GM21360 (cell line): ENCODE results near the gene SUCO.
"Not testable (repeated sequence)": the region's sequence is repeated elsewhere in the genome, so short reads cannot be mapped to it uniquely, and the experiment has no call there.

Experiments
- ATAC-seq: cut with Tn5 transposase; IDR thresholded peaks from one replicate; pipeline ENCODE4 v1.9.1; 2021; ENCODE audit warnings: mild to moderate bottlenecking, moderate library complexity; ENCODE audit not compliant: unreplicated experiment

The SUCO gene

DNA sequence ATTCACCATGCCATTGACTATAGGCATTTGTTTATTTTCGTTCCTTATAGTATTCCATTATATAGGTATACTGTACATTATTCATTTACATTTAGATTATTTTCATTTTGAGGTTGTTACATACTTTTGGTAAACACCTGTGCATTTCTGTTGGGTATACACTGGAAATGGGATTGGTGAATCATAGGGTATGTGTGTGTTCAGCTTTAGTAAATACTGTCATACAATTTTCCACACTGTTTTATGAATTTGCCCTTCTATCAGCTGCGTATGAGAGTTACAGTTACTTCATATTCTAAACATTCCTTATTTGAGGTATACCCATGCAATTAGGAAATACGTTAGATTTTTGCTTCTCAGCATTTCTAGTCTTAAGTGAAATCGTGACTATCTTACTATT lies 70.9 kb downstream of the SUCO start:
- no peak for ATAC-seq

DNA sequence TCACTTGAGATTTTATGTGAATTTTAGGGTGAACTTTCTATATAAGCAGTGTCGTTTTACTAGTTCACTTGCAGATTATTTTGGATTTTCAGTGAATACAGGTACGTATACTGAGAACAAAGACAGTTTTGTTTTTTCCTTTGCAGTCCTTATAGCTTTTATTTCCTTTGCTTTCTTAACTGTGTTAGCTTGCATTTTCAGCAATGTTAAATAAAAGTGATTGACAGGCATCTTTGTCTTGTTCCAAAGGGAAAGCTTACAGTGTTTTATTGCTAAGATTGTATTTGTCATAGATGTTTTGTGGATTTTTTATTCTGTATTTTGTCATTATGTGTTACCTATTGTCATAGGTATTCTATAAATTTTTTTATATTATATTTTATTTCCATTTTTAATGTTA lies 72.7 kb downstream of the SUCO start:
- no peak for ATAC-seq

DNA sequence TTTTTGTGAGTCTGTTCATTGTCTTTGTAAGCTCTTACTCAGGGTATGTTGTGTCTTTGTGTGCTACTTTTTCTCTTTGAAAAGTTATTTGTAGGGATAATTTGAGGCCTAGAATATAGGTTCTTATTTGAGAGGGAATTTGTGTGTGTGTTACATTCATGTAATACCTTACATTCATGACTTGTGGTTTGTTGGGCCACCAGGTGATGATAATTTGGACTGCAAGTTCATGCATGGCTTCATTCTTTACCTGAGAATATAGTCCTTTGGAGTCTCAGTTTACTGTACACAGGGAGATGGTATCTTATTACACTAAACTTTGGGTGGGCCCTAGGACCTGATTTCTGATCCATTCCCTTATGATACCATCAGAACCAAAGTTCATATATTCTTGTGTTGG lies 74.2 kb downstream of the SUCO start:
- ATAC-seq = no peak

DNA sequence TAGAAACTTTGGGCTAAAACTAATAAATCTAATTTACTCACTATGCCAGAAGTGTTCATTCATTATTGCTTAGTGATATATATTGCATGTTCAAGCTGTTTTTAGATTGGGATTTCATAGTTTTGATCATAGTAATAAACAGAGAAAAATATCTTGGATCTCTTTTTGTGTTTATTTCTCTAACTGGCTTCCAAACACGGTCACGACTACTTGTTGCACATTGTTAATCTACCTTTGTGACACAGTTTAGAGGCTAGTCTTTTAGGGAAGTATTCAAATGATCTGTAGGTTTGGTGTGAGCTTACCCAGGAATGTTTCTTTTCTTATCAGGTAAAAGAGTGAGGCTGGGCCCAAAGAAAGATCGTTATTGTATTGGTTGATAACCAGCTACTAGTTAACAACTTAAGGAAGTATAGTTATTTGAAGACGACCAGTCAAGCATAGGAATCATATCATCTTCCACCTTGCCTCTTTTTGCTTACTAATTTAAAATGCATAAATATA lies 75.2 kb downstream of the SUCO start:
- ATAC-seq = no peak

DNA sequence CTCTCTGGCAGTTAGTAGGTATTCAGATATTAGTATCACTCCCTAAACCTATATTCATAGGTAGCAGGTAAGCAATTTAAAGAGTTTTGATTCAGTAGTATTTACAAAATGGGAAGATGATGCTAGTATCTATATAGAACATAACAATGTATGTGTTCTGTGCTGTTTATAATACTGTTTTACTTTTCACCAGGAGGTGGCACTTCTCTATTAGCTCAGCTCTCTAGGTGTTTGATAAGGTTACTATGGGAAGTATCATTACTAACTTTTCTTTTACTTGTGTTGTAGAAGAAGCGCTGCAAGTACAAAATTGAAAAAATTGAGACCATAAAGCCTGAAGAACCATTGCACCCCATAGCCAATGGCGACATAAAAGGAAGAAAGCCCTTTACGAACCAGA lies 76.6 kb downstream of the SUCO start:
- no peak for ATAC-seq

DNA sequence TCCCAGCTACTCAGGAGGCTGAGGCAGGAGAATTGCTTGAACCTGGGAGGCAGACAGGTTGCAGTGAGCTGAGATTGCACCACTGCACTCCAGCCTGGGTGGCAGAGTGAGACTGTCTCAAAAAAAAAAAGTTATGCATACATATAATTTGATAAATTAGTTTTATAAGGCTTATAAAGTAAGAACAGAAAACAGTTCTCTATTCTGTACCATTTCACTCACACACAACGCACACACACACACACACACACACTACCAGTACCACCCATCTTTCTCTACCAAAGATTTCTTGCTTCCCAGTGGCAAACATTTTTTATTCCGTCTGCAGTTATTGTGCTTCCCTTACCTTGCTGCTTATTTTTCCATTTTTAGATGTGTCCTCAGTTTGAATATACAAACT lies 79.5 kb downstream of the SUCO start:
- no peak for ATAC-seq

DNA sequence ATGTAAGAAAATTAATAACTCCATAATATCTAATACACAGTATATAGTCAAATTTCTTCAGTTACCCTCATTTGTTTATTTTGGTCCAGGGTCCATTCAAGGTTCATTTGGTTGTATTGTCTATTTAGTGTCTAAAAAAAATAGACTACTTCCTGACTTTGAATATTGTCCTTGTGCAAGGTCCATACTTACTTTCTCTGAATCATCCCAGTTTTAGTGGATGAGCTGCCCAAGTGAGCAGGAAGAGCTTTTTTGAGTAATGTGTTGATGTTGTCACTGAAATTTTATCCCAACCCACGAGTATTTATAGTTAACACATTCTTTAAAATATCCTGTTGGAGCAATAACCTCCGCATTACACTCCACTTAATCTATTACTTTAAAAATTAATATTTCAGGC lies 80.3 kb downstream of the SUCO start:
- no peak for ATAC-seq

DNA sequence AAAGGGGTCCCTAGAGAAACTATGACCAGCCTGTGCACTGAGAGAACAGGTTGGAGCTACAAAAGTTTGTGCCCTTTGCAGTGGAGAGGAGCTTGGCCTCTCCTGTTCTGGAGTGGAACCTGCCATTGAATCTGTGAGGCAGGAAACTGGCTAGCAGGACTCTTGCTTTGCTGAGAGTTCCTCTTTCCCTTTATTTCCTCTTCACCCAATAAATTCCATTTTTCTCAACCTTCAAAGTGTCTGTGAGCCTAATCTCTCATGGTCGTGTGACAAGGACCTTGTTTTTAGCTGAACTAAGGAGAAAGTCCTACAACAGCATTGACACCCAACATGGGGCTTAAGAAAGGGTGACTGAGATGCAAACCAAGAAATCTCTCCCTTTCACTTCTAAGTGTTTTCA lies 83.2 kb downstream of the SUCO start:
- ATAC-seq = no peak

DNA sequence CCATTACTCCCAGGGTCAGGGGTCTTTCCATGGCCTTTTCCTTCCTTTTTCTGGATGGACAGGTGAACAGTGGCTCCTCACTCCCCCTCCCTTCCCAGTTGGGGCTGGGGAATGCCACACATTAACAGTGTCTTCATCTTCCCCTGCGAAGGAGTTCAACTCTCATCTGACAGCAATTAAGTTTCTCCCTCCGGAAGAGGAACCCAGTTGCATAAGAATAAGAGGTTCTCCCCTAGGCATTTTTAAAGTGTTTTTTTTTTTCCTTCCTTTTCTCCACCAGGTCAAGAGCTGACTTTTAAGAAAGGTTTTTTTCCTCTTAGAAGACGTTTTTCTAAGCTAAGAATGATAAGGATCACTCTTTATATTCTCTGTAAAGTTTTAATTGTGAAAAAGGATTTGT lies 83.7 kb downstream of the SUCO start:
- no peak for ATAC-seq

DNA sequence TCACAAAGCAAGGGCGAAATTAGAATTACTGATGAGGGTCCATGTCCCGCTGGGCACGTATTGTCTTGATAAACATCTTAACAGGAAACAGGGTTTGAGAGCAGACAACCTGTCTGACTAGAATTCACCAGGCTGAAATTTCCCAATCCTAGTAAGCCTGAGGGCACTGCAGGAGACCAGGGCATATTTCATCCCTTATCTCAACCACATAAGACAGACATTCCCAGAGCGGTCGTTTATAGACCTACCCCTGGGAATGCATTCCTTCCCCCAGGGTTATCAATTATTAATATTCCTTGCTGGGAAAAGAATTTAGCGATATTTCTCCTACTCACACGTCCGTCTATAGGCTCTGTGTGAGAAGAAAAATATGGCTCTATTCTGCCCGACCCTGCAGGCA lies 87.7 kb downstream of the SUCO start:
- not testable (repeated sequence) for ATAC-seq

DNA sequence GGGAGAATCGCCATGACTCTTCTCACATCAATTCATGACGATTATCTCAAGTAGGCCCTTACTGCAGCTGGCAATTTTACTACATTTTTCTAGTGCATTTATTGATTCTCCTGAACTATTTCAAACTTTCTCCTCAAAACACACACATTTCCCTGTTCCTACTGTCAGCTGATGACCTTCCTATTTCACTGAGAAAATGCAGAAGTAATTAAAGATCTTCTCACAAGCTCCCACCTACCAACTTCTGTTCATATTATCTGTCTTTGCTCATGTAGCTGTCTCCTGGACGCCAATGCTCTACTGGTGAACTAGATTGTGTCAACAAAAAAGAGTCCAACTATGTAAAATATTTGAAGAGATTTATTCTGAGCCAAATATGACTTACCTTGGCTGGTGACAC lies 89.6 kb downstream of the SUCO start:
- no peak for ATAC-seq

DNA sequence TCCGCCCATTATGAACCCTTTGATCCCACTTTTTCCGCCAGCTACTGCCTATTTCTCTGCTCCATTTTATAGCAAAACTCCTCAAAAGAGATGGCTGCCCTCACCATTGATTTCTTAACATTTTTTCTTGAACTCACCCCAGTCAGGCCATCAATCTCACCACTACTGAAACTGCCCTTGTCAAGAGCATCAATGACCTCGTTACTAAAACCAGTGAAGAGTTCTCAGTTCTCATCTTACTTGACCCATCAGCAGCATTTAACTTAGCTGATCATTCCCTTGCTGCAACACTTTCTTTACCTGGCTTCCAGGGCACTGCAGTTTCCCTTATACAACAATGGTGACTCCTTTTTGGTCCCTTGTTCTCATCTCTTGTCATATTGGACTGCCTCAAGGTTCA lies 90.8 kb downstream of the SUCO start:
- no peak for ATAC-seq

DNA sequence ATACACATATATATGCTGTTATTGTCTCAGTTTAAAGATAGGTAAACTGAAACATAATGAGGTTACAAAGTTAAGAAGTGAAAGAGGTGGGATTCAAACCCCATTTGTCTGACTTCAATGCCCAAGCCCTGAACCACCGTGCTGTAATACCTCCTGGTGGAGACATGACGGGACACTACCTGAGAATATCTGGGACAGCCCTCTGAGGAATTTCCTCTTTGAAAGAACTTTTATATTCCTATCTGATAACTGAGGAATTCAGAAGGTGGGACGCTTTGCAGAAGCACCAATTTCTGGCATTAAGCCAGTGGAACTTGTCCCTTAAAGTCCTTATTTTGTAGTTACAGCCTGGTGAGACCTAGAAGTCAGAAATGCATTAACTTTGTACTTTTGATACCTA lies 93.9 kb downstream of the SUCO start:
- ATAC-seq = no peak

DNA sequence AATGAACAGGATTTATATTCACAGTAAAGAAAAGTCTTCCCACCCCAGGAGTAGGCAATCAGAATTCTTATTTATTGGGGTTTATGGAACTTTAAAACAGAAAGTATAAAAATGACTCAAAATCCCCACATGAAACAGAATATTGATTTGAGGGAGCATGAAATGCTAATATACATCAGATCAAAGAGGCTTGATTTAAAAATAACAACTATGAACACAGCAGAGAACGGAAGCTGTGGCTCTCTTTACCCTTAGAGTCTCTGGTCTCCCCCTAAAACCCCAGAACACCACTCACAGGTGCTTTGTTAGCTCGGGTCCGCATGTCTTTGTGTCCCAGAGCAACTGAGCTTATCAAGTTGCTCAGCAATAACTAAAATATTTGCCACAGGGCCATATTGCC lies 94.8 kb downstream of the SUCO start:
- no peak for ATAC-seq

DNA sequence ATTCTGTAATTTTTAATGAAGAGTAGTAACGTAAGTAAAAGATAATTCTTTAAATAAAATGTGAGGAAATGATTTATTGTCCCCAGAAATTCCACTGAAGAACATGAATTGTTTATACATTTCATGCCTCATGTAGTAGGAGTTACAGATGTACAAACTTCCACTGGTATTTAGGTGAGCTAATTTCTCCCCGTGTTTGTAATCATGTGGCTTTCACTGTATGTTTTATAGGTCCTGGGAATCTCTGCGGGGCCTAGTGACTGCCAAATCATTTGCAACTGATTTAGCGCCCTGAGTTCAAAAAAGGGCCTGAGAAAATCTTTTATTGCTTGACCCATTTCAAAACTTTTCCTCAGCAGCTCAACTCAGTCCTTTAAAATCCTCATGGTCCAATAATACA lies 95.5 kb downstream of the SUCO start:
- ATAC-seq = no peak

DNA sequence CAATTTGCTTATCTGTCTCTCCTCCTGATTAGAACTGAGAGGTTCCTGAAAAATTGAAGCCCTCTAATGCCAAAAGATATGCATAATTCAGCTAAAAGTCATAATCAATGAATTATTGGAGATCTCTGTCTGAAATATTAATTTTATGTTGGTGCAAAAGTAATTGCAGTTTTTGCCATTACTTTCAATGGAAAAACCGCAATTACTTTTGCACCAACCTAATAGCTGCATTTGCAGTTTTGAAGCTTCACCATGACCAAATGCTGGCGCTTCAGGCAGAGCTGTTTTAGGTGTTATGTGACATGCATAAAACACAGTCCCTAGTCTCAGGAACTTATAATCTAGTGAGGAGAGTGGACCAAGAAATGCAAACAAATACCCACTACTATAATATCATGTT lies 96.2 kb downstream of the SUCO start:
- no peak for ATAC-seq

DNA sequence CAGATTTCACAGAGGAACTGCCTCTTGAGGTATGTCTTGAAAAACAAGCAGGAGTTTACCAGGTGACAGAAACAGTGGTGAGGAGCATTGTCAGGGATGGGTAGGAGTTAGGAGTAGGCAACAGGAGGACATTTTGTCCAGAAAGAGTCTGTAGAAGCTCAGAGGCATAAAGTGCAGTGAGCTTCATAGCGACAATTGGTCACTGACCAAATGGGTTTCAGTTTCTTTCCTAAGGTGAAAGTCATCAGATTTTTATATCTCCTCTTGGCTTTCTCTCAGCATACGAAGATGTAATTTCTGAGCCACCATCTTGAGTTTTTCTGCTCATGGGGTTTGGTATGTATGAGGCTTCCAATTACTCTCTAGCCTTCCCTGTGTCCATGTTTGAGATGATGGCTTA lies 96.7 kb downstream of the SUCO start:
- no peak for ATAC-seq

DNA sequence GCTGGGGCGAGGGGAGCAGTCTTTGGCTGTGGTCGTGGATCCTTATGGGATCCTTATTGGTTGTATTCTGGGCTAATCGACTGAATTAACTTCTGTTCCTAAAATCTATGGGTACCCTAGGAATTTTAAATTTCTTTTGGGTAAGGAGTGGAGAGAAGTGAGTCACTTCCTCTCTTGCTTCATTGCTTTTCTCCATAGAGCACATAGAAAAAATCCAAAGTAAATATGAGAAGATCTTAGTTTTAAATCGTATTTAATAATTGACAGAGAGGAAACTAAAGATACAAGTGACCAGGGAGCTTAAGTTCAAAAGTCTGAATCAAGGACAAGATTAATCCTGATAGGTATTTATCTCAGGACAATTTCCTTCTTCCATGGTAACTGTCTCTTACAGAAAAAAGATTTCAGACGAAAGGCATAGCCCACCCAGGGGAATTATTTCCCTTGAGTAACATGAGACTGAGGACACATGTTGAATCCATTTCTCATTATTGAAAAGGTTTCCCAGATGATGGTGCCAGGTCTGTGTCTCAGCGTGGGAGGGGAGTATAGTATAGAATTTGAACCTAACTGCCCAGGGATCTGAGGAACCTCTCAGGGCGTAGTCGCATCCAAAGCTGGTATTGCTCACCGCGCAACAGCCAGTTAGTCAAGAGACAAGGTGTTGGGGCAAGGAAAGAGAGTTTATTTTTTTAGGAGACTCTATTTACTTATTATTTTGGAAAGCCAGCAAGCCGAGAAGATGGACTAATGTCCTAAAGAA lies 97.3 kb downstream of the SUCO start:
- ATAC-seq = no peak

DNA sequence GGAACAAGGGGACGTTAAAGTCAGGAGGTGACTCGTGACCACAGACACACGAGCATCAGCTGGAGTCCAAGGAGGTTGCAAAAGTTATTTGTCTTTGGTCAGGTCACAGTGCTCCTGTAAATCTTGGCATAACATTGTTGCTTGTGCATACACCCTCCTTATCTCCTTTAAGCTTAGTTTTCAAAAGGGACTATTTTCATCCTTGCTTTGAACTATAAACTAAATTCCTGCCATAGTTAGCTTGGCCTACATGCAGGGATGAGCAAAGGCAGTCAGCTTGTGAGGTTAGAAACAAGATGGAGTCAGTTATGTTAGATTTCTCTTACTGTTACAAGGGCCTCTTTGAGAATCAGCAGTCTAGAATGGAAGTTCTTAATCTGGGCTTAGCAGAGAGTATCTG lies 97.9 kb downstream of the SUCO start:
- ATAC-seq = no peak

DNA sequence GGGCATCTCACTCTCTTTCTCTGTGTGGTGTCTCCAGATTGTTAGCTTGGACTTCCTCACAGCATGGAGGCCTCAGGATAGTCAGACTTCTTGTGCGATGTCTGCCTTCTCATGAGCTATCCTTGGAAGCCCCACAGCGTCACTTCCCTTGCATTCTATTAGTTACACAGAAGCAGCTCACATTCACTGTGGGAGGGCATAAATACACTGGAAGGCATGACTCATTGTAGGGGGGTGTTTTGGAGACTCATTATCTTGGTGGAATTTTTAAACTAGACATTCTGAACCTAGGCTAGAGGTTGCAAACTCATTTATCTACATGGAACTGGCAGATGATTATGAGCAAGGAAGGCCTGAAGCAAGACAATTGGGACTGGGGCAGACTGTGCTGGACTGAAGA lies 104.6 kb downstream of the SUCO start:
- ATAC-seq = no peak

DNA sequence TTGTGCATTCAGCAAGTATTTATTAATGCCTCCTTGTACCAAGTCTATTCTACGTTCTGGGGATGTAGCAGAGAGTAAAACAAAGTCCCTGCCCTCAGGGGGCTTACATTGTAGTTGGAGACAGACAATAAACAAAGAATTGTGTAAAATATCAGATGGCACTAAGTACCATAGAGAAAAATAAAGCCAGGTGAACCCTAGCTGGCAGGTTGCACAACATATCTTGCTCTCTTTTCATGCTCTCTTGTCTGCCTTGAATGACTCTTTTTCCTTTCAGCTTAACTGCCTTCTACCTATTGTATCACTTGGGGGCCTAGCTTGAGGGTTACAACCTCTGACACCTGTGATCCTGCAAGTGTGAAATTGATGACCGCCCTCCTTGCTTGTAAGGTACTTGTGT lies 105.3 kb downstream of the SUCO start:
- ATAC-seq = no peak

DNA sequence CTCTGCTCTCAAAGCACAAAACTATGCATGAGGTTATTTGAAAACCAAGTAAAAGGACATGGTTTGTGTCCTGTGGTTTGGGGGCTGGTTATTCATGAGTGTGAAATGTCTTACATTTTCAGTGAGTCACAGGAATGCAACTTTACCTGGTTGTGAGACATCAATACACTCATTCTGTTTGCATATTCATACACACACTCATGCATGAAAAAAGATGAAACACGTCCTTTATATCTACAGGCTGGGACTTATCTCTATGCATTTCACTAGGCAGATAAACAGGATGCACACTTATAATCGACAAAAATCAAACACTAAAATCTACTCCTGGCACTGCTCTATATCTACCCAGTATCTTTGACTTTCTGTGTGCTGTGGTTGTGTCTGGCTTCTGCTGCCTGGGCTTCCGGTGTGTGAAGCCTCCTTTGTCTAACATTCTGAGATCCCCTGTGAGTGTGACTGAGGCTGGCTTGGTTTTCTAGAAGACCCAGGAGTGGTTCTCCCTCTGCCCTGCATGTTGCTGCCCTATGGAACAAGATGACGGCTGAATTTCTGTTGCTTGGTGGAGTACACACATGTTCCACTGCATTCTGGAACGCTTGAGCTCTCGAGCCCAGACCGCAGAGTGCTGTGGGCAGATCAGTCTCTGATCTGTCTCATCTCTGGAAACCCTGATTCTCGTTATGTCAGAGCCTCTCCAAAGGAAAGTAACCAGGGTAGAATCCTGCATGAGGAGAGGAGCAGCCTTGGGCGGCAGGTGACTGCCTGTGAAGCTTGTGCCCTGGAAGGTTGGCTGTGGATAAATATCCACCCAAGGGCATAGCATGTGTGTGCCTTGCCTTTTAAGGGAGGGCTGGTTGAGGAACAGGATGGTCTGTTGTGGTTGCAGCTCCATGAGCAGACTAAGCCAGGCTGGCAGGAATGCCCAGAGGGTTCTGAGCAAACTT lies 106.2 kb downstream of the SUCO start:
- ATAC-seq = peak; percentile 64
